Testis (tissue), 3 donors: Measurements from ENCODE around the gene RASSF7. TPM values are rescaled to one million over a fixed set of nuclear protein-coding genes. Genes with fewer than 3 reads are reported as not detected.

ENCODE experiments used
- DNase-seq: peaks from one replicate; pipeline ENCODE4 v3.0.0-alpha.2; 2019
- H3K27ac ChIP-seq, 2 donors: fragments of 200-600 bp; sonication (generic); one replicate each; pipeline ENCODE4 v1.5.1; 2019
- H3K27me3 ChIP-seq: fragments of 200-600 bp; sonication (generic); one replicate; pipeline ENCODE4 v1.5.1; 2019
- H3K36me3 ChIP-seq: fragments of 200-600 bp; sonication (generic); one replicate; pipeline ENCODE4 v1.5.1; 2017; ENCODE audit warnings: low read depth; ENCODE audit errors: missing control alignments
- H3K4me1 ChIP-seq: fragments of 200-600 bp; sonication (generic); one replicate; pipeline ENCODE4 v1.5.1; 2019
- H3K4me3 ChIP-seq, 2 donors: fragments of 200-600 bp; sonication (generic); one replicate each; pipeline ENCODE4 v1.5.1; 2017 to 2019
- H3K9me3 ChIP-seq: fragments of 200-600 bp; sonication (generic); one replicate; pipeline ENCODE4 v1.5.1; 2017
- POLR2A ChIP-seq: fragments of 450-650 bp; IDR thresholded peaks from one replicate; pipeline ENCODE4 v1.6.1; 2017; ENCODE audit warnings: antibody characterized with exemption, mild to moderate bottlenecking, moderate library complexity
- WGBS, 2 donors: methylation state at CpG; one replicate each; pipeline ENCODE4 v1.1.5; 2018; 5-methylcytosine and 5-hydroxymethylcytosine counted together
- intact Hi-C: fragments of 100-400 bp; cut with DNase I; formaldehyde crosslinking; loops from one replicate; pipeline ENCODE4 v1.15.1; 2023; ENCODE audit warnings: low total_unique reads
- microRNA counts, 2 donors: library from miRNA; unstranded; fragments of <30 nt; microRNA quantifications; one replicate each; lab custom pipeline; 2016
- microRNA-seq, 2 donors: library from miRNA; unstranded; fragments of <30 nt; microRNA quantifications; one replicate each; pipeline ENCODE4, GENCODE V29; 2016; ENCODE audit warnings: borderline number of aligned reads in 2 of 2, borderline replicate concordance in 1 of 2
- polyA plus RNA-seq: library from polyadenylated mRNA; stranded (reverse); fragments of 350-450 nt; fragmentation: Illumina TruSeq; extraction: RNeasy Lipid Tissue Mini Kit (QIAGEN cat#74804); gene quantifications from one replicate; pipeline ENCODE4 v1.2.3, GENCODE V29; 2014; ENCODE audit warnings: low read depth, low replicate concordance; ENCODE audit not compliant: insufficient read depth
- small RNA-seq, 2 donors: library from RNA; depleted of rRNA; stranded (forward); fragments of <200 nt; gene quantifications; one replicate each; pipeline ENCODE3, GENCODE V24; 2016
- total RNA-seq, 2 donors: library from RNA; depleted of rRNA; stranded (reverse); fragments of >200 nt; gene quantifications; one replicate each; pipeline ENCODE4 v1.2.3, GENCODE V29; 2016
- TF ChIP-seq, protein P1 (sequence below), 3 experiments: fragments of 450-650 bp in 2 of 3; fragments of 200-600 bp in 1 of 3; sonication (generic) in 1 of 3; IDR thresholded peaks; one replicate each; pipeline ENCODE4 v1.5.1; 2016 to 2019; ENCODE audit warnings: antibody characterized with exemption in 3 of 3, mild to moderate bottlenecking in 2 of 3, moderate library complexity in 1 of 3

Gene RASSF7
- total and polyA plus RNA-seq, 3 donors from 2014 or later, result 13.2 to 35.7 (median 22.0) TPM

DNA sequence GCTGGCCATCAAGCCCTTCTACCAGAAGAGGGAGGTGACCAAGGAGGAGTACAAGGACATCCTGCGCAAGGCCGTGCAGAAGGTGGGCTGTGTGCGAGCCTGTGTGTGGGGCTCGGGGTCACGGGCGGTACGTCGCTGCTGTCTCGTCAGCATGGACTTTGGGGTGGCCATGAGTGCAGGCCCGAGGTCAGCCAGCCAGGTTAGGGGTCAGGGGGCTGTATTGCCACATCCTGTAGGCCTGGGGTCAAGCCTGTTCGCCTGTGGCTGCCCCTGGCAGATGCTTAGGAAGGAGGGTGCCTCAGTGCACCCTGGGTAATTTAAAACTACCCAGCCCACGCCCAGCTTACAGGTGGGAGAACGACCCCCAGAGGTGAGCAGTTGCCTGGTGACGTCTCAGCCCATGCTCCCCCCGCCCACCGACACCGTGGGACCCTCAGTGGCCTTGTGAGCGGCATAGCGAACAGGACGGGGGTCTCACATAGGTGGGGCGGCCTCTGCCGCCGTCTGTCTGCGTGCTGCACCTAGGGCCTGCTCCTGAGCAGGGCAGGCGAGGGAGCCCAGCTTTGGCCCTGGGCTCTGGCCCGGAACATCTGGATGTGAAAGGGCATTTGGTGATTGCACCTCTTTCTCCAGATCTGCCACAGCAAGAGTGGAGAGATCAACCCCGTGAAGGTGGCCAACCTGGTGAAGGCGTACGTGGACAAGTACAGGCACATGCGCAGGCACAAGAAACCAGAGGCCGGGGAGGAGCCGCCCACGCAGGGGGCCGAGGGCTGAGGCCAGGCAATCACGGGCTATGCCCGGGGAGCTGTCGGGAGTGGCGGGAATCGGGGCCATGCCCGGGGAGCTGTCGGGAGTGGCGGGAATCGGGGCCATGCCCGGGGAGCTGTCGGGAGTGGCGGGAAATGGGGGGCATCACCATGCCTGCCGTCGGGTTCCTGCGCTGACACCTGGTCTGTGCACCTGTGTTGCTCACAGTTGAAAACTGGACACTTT lies 50.5 kb downstream of the RASSF7 start:
- no peaks in the 10 kb centered on the region for H3K9me3 ChIP-seq

DNA sequence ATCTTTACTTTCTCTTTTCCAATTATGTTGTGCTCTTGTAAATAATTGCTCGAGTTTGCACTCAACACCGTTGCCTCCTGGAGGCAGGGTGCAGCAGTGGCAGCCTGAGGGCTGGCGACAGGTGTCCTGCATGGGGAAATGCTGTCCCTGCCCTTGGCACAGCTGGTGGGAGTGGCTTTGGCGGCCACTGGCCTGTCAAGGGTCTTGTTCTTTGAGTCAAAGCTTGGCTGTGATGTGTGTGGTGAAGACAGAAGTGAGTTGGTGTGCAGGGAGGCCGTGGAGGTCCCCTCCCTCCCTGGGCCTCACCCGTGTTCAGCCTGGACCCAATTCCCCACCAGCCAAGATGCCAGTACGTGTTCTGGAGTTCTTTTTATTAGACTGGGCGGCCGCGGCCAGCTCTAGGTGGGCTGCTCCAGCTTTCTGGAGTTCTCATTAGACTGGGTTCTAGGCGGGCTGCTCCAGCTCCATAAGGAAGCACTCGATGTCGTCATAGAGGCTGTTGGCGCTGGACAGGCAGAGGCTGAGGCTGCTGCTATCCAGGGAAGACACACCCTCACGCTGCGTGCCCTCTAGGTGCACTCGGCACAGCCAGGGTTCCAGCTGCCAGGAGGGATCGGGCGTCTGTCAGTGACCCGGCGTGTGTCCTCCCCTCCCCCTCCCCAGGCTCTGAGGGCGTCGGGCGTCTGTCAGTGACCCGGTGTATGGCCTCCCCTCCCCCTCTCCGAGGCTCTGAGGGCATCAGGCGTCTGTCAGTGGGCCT lies 51.6 kb downstream of the RASSF7 start:
- 76 to 82% methylated on average over 6 to 26 of the region's 27 CpGs for WGBS, 2 donors
- H3K36me3 ChIP-seq, result no peaks in the 10 kb centered on the region
- H3K4me1 ChIP-seq, result peaks cover 25% of the 10 kb centered on the region
- no peaks in the 10 kb centered on the region for H3K9me3 ChIP-seq
- no peak overlapping the region for H3K4me3 ChIP-seq
- TF ChIP-seq, protein P1, sequence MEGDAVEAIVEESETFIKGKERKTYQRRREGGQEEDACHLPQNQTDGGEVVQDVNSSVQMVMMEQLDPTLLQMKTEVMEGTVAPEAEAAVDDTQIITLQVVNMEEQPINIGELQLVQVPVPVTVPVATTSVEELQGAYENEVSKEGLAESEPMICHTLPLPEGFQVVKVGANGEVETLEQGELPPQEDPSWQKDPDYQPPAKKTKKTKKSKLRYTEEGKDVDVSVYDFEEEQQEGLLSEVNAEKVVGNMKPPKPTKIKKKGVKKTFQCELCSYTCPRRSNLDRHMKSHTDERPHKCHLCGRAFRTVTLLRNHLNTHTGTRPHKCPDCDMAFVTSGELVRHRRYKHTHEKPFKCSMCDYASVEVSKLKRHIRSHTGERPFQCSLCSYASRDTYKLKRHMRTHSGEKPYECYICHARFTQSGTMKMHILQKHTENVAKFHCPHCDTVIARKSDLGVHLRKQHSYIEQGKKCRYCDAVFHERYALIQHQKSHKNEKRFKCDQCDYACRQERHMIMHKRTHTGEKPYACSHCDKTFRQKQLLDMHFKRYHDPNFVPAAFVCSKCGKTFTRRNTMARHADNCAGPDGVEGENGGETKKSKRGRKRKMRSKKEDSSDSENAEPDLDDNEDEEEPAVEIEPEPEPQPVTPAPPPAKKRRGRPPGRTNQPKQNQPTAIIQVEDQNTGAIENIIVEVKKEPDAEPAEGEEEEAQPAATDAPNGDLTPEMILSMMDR (IDR thresholded peaks at IDR 0.05), result peak in 1 of 3 experiments; percentile 23
- TF ChIP-seq POLR2A, result no peak
- peak overlapping the region in 1 of 2 donors; percentile 24 for H3K27ac ChIP-seq
- intact Hi-C loops, result no loop called here
- no peaks in the 10 kb centered on the region for H3K27me3 ChIP-seq
- peak; percentile 33 for DNase-seq

More for the DNA sequence above, 50.5 kb downstream of the RASSF7 start:
- no peaks in the 10 kb centered on the region for H3K36me3 ChIP-seq
- TF ChIP-seq POLR2A, result no peak
- TF ChIP-seq, protein P1 (IDR thresholded peaks at IDR 0.05), result no peak
- no peak overlapping the region for H3K4me3 ChIP-seq
- H3K27me3 ChIP-seq, result no peaks in the 10 kb centered on the region
- 70 to 86% methylated on average over 27 to 49 of the region's 49 CpGs for WGBS, 2 donors
- intact Hi-C loops, result no loop called here
- peaks cover 25% of the 10 kb centered on the region for H3K4me1 ChIP-seq
- H3K27ac ChIP-seq, result no peak overlapping the region
- peak; percentile 55 for DNase-seq

DNA sequence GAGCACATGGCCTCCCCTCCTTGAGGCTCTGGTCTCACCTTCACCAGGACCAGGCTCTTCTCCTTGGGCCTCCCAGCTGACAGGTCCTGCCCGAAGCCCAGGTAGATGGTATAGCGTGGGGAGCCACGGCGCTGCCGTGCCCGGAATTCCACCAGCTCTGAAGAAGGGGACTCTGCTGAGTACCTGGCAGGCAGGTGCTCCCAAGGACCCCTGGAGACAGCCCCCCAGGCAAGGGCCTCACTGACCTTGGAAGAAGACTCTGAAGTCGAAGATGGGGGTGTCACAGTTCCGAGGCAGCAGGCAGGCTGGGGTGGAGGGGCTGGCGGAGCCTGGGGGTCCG lies 52.2 kb downstream of the RASSF7 start:
- H3K9me3 ChIP-seq, result no peaks in the 10 kb centered on the region
- DNase-seq, result no peak
- TF ChIP-seq, protein P1 (IDR thresholded peaks at IDR 0.05), result no peak
- TF ChIP-seq POLR2A, result no peak
- no peak overlapping the region for H3K4me3 ChIP-seq
- WGBS, 2 donors, result 82 to 89% methylated on average over 2 to 10 of the region's 10 CpGs
- H3K36me3 ChIP-seq, result no peaks in the 10 kb centered on the region
- no peaks in the 10 kb centered on the region for H3K27me3 ChIP-seq
- H3K27ac ChIP-seq, result peak overlapping the region in 1 of 2 donors; percentile 24
- intact Hi-C loops, result no loop called here
- H3K4me1 ChIP-seq, result peaks cover 25% of the 10 kb centered on the region

DNA sequence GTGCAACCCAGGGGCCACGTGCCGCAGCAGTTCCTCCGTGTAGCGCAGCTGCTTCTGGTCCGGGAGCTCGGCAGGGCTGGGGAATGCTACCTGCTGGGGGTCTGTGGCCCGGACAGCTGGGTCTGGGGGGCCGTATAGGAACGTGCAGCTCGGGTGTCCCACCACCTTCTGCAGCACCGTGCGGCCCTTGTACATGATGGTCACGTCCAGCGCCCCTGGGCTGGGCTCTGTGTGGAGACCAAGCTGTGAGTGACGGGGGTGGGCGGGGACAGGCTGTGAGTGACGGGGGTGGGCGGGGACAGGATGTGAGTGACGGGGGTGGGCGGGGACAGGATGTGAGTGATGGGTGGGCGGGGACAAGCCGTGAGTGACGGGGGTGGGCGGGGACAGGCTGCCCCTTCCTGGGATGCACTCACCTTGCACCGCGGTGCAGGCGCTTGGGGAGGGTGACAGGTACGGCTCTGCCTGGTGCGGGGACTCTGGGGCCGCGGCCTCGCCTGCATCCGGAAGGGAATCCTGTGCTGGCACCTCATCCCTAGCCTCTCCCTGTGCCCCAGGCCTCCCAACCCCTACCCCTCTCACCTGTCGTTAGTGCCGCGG lies 52.7 kb downstream of the RASSF7 start:
- Histone ChIP-seq H3K27me3 (no peaks in the 10 kb centered on the region), H3K36me3 (no peaks in the 10 kb centered on the region), H3K4me3 (no peak overlapping the region), H3K4me1 (peaks cover 25% of the 10 kb centered on the region), H3K9me3 (no peaks in the 10 kb centered on the region), H3K27ac (peak overlapping the region in 1 of 2 donors; percentile 30)
- TF ChIP-seq, protein P1 (IDR thresholded peaks at IDR 0.05), result no peak
- TF ChIP-seq POLR2A, result no peak
- peak; percentile 89 for DNase-seq
- WGBS, 2 donors, result 38 to 73% methylated on average over 19 to 23 of the region's 36 CpGs
- intact Hi-C loops, result no loop called here

MicroRNAs within 50 kb of the gene (microRNA counts, 767-probe panel; counts per million panel counts)
- microRNA hsa-miR-210 (lab: Ali Mortazavi, UCI), result 0 to 152 counts per million in 2 donors

Small RNA genes within 50 kb of the gene (microRNA-seq; reads per million reads assigned to microRNA genes)
- 91.8 to 96.0 reads per million in 2 donors for gene MIR210

Small RNA genes within 50 kb of the gene (small RNA-seq; reads per million reads assigned to genes)
- gene MIR210, result 3.1 to 3.5 reads per million in 2 donors

Other genes starting within 250 kb of the RASSF7 start
- 10 to 100 TPM; 63.1 to 93.3 TPM for gene IFITM1, start 246.9 kb upstream of the RASSF7 start, total RNA-seq
- gene IFITM1, start 246.9 kb upstream of the RASSF7 start, polyA plus RNA-seq, result 146 TPM
- 100 to 1,000 TPM; 256 to 459 TPM for gene IFITM3, start 240.1 kb upstream of the RASSF7 start, total RNA-seq
- gene IFITM3, start 240.1 kb upstream of the RASSF7 start, polyA plus RNA-seq, result 717 TPM
- gene B4GALNT4, start 191.5 kb upstream of the RASSF7 start, total RNA-seq, result 10 to 100 TPM in 1 of 2 donors, 1 to 10 TPM in 1; 7.2 to 10.1 TPM
- 4.3 TPM for gene B4GALNT4, start 191.5 kb upstream of the RASSF7 start, polyA plus RNA-seq
- gene PKP3, start 166.8 kb upstream of the RASSF7 start, total RNA-seq, result 1 to 10 TPM; 1.6 to 3.1 TPM
- 1.2 TPM for gene PKP3, start 166.8 kb upstream of the RASSF7 start, polyA plus RNA-seq
- gene SIGIRR, start 146.0 kb upstream of the RASSF7 start, total RNA-seq, result 10 to 100 TPM; 39.3 to 43.8 TPM
- gene SIGIRR, start 146.0 kb upstream of the RASSF7 start, polyA plus RNA-seq, result 35.5 TPM
- gene ANO9, start 119.0 kb upstream of the RASSF7 start, total RNA-seq, result 1 to 10 TPM; 1.9 to 2.9 TPM
- 1.6 TPM for gene ANO9, start 119.0 kb upstream of the RASSF7 start, polyA plus RNA-seq
- gene PTDSS2, start 110.7 kb upstream of the RASSF7 start, total RNA-seq, result 100 to 1,000 TPM; 107 to 160 TPM
- 116 TPM for gene PTDSS2, start 110.7 kb upstream of the RASSF7 start, polyA plus RNA-seq
- 100 to 1,000 TPM; 210 to 264 TPM for gene RNH1, start 53.7 kb upstream of the RASSF7 start, total RNA-seq
- gene RNH1, start 53.7 kb upstream of the RASSF7 start, polyA plus RNA-seq, result 211 TPM
- 10 to 100 TPM; 35.1 to 49.7 TPM for gene HRAS, start 25.4 kb upstream of the RASSF7 start, total RNA-seq
- 31.4 TPM for gene HRAS, start 25.4 kb upstream of the RASSF7 start, polyA plus RNA-seq
- gene LRRC56, start 23.4 kb upstream of the RASSF7 start, total RNA-seq, result 10 to 100 TPM; 11.6 to 22.2 TPM
- gene LRRC56, start 23.4 kb upstream of the RASSF7 start, polyA plus RNA-seq, result 23.5 TPM
- 10 to 100 TPM; 29.2 to 59.9 TPM for gene LMNTD2, start 232 bp upstream of the RASSF7 start, total RNA-seq
- gene LMNTD2, start 232 bp upstream of the RASSF7 start, polyA plus RNA-seq, result 26.1 TPM
- 10 to 100 TPM; 62.9 to 74.4 TPM for gene PHRF1, start 15.5 kb downstream of the RASSF7 start, total RNA-seq
- gene PHRF1, start 15.5 kb downstream of the RASSF7 start, polyA plus RNA-seq, result 30.2 TPM
- 10 to 100 TPM; 13.0 to 30.1 TPM for gene IRF7, start 55.0 kb downstream of the RASSF7 start, total RNA-seq
- 9.9 TPM for gene IRF7, start 55.0 kb downstream of the RASSF7 start, polyA plus RNA-seq
- gene CDHR5, start 64.0 kb downstream of the RASSF7 start, total RNA-seq, result under 1 TPM; 0.12 to 0.63 TPM
- 2.3 TPM for gene CDHR5, start 64.0 kb downstream of the RASSF7 start, polyA plus RNA-seq
- gene SCT, start 66.2 kb downstream of the RASSF7 start, total RNA-seq, result 1 to 10 TPM; 3.4 to 9.3 TPM
- 1.5 TPM for gene SCT, start 66.2 kb downstream of the RASSF7 start, polyA plus RNA-seq
- 1 to 10 TPM; 2.0 to 3.3 TPM for gene DRD4, start 76.3 kb downstream of the RASSF7 start, total RNA-seq
- gene DRD4, start 76.3 kb downstream of the RASSF7 start, polyA plus RNA-seq, result 1.5 TPM
- 100 to 1,000 TPM in 1 of 2 donors, 10 to 100 TPM in 1; 82.5 to 116 TPM for gene DEAF1, start 134.3 kb downstream of the RASSF7 start, total RNA-seq
- 47.9 TPM for gene DEAF1, start 134.3 kb downstream of the RASSF7 start, polyA plus RNA-seq
- 10 to 100 TPM; 72.8 to 74.5 TPM for gene TMEM80, start 134.8 kb downstream of the RASSF7 start, total RNA-seq
- gene TMEM80, start 134.8 kb downstream of the RASSF7 start, polyA plus RNA-seq, result 38.9 TPM
- 10 to 100 TPM; 27.3 to 29.1 TPM for gene EPS8L2, start 145.3 kb downstream of the RASSF7 start, total RNA-seq
- 14.3 TPM for gene EPS8L2, start 145.3 kb downstream of the RASSF7 start, polyA plus RNA-seq
- 10 to 100 TPM; 84.8 to 88.1 TPM for gene TALDO1, start 186.5 kb downstream of the RASSF7 start, total RNA-seq
- 86.6 TPM for gene TALDO1, start 186.5 kb downstream of the RASSF7 start, polyA plus RNA-seq
- gene GATD1, start 216.5 kb downstream of the RASSF7 start, total RNA-seq, result 10 to 100 TPM; 80.9 to 84.2 TPM
- gene GATD1, start 216.5 kb downstream of the RASSF7 start, polyA plus RNA-seq, result 64.3 TPM
- 1 to 10 TPM; 1.0 to 2.1 TPM for gene CEND1, start 229.1 kb downstream of the RASSF7 start, total RNA-seq
- 0.50 TPM for gene CEND1, start 229.1 kb downstream of the RASSF7 start, polyA plus RNA-seq
- gene SLC25A22, start 237.3 kb downstream of the RASSF7 start, total RNA-seq, result 10 to 100 TPM; 39.7 to 42.4 TPM
- gene SLC25A22, start 237.3 kb downstream of the RASSF7 start, polyA plus RNA-seq, result 25.1 TPM
- gene PIDD1, start 244.3 kb downstream of the RASSF7 start, total RNA-seq, result 10 to 100 TPM; 50.7 to 59.3 TPM
- 17.6 TPM for gene PIDD1, start 244.3 kb downstream of the RASSF7 start, polyA plus RNA-seq
- 100 to 1,000 TPM; 193 to 864 TPM for gene RPLP2, start 249.0 kb downstream of the RASSF7 start, total RNA-seq
- gene RPLP2, start 249.0 kb downstream of the RASSF7 start, polyA plus RNA-seq, result 943 TPM